ENCODE data around the gene METTL21C.

Gene METTL21C

GRCh38 chr13:102702965-102703725, 8.3 kb upstream of the METTL21C start:
- Histone ChIP-seq H3K4me3 (ENCODE audit: low read depth in 1 of 2, low read length in 1 of 2) (no peak overlapping the region), H3K36me3 (no peaks in the 10 kb centered on the region), H3K27me3 (no peaks in the 10 kb centered on the region), H3K4me1 (ENCODE audit: control insufficient read depth in 1 of 2, insufficient read depth in 1 of 2, low read depth in 1 of 2, low read length in 1 of 2) (no peaks in the 10 kb centered on the region), H3K27ac (no peak overlapping the region), H3K9me3 (no peaks in the 10 kb centered on the region)
- TF ChIP-seq CTCF (IDR thresholded peaks at IDR 0.05): no peak

GRCh38 chr13:102701331-102701730, 6.5 kb upstream of the METTL21C start:
- H3K36me3 ChIP-seq: no peaks in the 10 kb centered on the region
- H3K4me1 ChIP-seq (ENCODE audit: control insufficient read depth in 1 of 2, insufficient read depth in 1 of 2, low read depth in 1 of 2, low read length in 1 of 2): no peaks in the 10 kb centered on the region
- no peak overlapping the region for H3K27ac ChIP-seq
- no peak for TF ChIP-seq CTCF (IDR thresholded peaks at IDR 0.05)
- no peaks in the 10 kb centered on the region for H3K27me3 ChIP-seq
- no peaks in the 10 kb centered on the region for H3K9me3 ChIP-seq
- no peak overlapping the region for H3K4me3 ChIP-seq (ENCODE audit: low read depth in 1 of 2, low read length in 1 of 2)

GRCh38 chr13:102700088-102701031, 5.5 kb upstream of the METTL21C start:
- Histone ChIP-seq H3K27ac (no peak overlapping the region), H3K27me3 (no peaks in the 10 kb centered on the region), H3K4me1 (ENCODE audit: control insufficient read depth in 1 of 2, insufficient read depth in 1 of 2, low read depth in 1 of 2, low read length in 1 of 2) (no peaks in the 10 kb centered on the region), H3K9me3 (no peaks in the 10 kb centered on the region), H3K36me3 (no peaks in the 10 kb centered on the region), H3K4me3 (ENCODE audit: low read depth in 1 of 2, low read length in 1 of 2) (no peak overlapping the region)
- no peak for TF ChIP-seq CTCF (IDR thresholded peaks at IDR 0.05)

- no peaks in the 10 kb centered on the region for H3K36me3 ChIP-seq
- peaks cover 3% of the 10 kb centered on the region for H3K27me3 ChIP-seq
- no peaks in the 10 kb centered on the region for H3K9me3 ChIP-seq
- no peaks in the 10 kb centered on the region for H3K4me1 ChIP-seq (ENCODE audit: control insufficient read depth in 1 of 2, insufficient read depth in 1 of 2, low read depth in 1 of 2, low read length in 1 of 2)
- no peak overlapping the region for H3K4me3 ChIP-seq (ENCODE audit: low read depth in 1 of 2, low read length in 1 of 2)
- no peak for TF ChIP-seq CTCF (IDR thresholded peaks at IDR 0.05)
- no peak overlapping the region for H3K27ac ChIP-seq
These were observed 4.7 kb upstream of the METTL21C start for GRCh38 chr13:102699504-102699903.

GRCh38 chr13:102698649-102698980, 3.8 kb upstream of the METTL21C start:
- Histone ChIP-seq H3K4me3 (ENCODE audit: low read depth in 1 of 2, low read length in 1 of 2) (no peak overlapping the region), H3K36me3 (no peaks in the 10 kb centered on the region), H3K27me3 (peaks cover 3% of the 10 kb centered on the region), H3K9me3 (no peaks in the 10 kb centered on the region), H3K4me1 (ENCODE audit: control insufficient read depth in 1 of 2, insufficient read depth in 1 of 2, low read depth in 1 of 2, low read length in 1 of 2) (no peaks in the 10 kb centered on the region), H3K27ac (no peak overlapping the region)
- no peak for TF ChIP-seq CTCF (IDR thresholded peaks at IDR 0.05)

All from neutrophil (primary cell).